ENCODE measurements around the gene TADA1.
"Not testable (repeated sequence)": the region's sequence is repeated elsewhere in the genome, so short reads cannot be mapped to it uniquely, and the experiment has no call there.

TADA1 gene

DNA sequence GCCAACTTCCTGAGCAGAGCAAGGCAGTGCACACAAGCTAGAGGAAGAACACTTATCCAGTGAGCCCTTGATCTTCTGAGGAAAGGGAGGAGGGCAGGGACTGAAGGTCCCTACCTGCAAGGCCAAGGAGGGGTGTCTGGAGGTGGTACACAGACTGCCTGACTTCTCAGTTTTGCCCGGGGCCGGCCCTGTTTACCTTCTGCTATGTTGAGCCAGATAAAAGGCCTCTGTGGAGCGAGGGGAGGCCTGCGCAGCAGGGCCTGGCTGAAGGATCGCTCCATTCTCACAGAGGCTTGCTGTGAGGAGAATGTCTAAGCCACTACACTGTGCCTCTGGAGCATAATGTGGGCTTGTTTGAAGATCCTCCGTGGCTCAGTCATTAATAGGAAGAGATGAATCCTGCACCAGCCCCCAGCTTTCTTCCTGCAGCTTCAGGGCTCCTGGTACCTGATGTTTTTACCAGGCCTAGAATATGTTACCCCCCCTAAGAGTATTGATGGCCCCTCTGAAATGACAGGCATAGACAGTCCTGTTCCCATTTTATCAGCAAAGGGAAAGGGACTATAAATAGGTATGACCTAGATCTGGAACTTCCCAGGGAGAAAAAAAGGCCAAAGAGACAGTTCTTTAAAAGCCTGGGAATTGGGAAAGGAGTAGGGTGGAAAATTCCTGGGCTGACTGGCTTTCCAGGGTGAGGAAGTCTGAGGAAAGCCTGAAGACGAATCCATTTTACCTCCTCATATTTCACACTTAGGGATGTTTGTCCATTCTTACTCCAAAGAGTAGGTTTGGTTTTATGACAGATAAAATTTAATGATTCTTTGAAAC lies 32.1 kb downstream of the TADA1 start:
- TF ChIP-seq, protein P1, sequence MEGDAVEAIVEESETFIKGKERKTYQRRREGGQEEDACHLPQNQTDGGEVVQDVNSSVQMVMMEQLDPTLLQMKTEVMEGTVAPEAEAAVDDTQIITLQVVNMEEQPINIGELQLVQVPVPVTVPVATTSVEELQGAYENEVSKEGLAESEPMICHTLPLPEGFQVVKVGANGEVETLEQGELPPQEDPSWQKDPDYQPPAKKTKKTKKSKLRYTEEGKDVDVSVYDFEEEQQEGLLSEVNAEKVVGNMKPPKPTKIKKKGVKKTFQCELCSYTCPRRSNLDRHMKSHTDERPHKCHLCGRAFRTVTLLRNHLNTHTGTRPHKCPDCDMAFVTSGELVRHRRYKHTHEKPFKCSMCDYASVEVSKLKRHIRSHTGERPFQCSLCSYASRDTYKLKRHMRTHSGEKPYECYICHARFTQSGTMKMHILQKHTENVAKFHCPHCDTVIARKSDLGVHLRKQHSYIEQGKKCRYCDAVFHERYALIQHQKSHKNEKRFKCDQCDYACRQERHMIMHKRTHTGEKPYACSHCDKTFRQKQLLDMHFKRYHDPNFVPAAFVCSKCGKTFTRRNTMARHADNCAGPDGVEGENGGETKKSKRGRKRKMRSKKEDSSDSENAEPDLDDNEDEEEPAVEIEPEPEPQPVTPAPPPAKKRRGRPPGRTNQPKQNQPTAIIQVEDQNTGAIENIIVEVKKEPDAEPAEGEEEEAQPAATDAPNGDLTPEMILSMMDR (conservative IDR thresholded peaks at IDR 0.05) = no peak
- no peak overlapping the region for H3K27ac ChIP-seq

DNA sequence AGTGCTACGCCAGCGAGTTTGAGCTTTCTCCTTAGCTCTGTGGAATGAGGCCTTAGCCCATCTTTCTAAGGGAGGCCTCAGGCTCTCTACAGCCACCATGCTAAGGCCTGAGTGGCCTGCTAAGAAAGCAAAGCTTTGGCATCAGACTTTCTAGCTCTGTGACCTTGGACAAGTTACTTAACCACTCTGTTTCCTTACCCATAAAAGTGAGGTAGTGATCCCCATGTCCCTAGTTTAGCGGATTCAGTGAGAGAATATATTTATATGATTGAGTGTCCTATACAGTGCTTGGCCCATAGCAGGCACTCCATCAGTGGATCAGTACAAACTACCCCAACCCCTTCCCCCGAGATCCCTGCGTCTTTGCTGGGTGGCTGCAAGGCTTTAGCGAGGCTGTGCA lies 32.7 kb downstream of the TADA1 start:
- no peak overlapping the region for H3K27ac ChIP-seq
- TF ChIP-seq, protein P1 (conservative IDR thresholded peaks at IDR 0.05) = no peak

DNA sequence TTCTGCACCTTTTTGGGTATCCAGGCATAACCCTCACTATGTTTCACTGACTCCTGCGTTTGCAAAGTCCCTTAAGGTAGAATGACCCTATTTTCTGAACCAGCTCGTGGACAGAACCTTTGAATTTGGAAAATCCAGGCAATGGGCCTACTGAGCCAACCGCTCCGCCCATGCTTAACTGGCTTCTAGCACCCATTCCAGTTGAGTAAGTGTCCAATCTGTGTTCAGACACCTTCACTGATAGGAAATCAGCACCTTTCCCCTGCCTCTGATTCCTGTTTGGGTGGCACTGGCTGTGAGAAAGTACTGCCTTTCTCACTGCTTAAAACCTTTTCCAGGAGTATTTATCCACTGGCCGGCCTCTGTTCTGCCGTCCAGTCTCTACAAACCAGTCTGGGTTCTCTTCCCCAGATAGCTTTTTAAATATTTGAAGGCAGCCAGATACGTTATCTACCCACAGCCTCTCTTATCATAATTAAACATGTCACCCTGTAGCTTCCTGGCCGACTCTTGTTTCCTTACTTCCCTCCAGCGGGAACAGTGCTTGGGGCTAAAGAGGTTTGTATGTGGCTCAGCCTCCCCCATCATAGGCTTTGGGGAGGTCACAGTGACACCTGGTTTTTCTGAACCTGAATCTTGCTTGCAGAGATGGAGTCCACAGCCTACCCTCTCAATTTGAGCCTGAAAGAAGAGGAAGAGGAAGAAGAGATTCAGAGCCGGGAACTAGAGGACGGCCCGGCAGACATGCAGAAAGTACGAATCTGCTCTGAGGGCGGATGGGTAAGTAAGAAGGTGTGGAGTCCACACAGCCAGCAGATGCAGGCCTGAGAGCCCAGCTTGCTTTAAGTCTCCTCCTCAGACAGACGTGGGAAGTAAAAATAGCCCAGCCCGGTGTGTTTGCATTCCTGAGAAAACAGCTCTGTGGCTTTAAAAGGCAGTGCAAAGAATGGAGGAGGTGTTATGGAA lies 35.5 kb downstream of the TADA1 start:
- peak overlapping the region; percentile 88 for H3K27ac ChIP-seq
- TF ChIP-seq, protein P1 (conservative IDR thresholded peaks at IDR 0.05) = no peak

DNA sequence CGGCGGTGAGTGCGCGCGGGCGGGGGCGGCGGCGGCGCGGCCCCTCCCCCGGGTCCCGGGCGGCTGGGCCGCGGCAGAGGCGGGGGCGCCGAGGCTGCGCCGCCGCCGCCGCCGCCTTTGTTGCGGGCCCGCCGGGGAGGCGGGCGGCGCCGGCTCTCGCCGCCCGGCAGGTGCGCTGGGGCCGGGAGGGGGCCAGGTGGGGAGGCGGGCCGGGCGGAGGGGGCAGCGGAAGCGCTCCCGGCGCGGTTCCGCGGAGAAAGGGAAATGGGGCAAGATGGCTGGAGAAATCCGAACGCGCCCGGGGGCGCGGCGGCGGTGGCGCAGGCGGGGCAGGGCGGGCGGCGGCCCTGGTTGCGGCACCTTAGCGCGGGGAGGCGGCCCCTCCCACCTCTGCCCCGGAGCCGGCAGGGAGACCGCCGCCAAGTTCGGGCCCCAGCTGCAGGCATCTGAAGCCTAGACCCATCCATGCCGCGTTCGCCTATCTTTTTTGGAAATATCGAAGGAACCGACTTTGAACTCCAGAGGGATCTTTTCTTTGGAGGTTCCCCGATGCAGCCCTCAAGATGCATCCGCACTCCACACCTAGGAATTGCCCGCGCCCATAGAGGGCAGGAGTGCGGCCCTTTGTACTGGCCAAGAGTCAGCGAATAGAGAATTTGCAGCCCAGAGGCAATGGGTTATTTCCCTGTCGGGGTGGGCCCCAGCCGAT lies 36.3 kb downstream of the TADA1 start:
- H3K27ac ChIP-seq = peak overlapping the region; percentile 88
- TF ChIP-seq, protein P1 (conservative IDR thresholded peaks at IDR 0.05) = peak; percentile 53

DNA sequence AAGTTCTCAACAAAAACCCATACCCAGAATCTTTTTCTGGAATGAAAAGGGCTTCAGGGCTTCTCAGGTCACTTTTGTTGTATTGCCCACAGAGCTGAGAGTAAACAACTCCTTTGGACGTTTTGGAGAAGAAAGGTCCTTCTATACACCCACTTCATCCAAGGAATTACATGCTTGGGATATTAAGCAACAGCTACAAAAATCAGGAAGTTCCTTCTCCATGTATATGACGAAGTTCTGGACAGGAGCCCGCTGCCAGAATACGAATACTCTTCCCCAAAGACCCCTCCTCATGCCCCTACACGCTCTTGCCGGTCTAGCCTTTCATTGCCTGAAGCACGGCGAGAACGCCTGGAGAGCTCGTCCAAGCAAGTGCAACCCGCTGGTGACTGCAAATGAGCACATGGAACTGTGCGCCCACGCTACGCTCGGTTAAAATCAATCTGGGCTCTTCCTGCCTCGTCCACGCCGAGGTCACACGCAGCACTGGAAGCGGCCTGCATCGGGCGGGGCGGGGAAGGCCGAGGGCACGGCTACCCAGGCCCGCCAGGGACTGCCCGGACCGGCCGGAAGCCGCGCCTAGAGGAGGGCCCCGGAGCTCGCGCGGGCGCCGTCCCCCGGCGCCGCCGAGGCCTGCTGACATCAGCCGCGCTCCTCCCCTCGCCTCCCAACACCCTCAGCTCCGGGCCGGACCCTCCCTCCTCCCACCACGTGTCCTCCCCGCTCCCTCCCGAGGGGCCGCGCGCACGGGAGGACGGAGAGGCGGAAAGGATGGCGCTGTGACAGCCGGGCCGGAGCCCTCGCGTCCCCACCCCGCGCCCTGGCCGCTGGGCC lies 37.1 kb downstream of the TADA1 start, which contains the start of gene POGK:
TSS of gene POGK (plus strand) at position 710 of the 834 bp plus-strand sequence. CDS start 1,482 bp downstream, outside the sequence.
- peak within 1 kb of the TSS; percentile 88 for H3K27ac ChIP-seq
- TF ChIP-seq, protein P1 (conservative IDR thresholded peaks at IDR 0.05) = no peak

DNA sequence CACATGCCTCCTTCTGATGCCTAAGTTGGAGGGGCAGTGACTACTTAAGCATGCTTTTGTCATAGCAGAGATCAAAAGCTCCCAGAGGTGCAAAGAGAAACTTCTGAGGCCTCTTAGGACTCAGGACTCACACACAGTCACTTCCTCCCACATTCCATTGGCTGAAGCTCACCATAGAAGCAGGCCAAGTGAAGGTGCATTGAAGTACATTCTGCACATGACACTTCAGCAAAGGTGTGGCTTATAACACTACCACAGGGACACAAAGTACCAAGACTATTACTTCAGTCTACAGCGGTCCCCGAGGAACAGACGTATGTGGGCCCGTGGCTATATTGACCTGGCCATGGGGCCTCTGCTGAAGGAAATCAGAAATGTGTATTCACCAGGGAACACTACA lies 39.3 kb downstream of the TADA1 start:
- TF ChIP-seq, protein P1 (conservative IDR thresholded peaks at IDR 0.05) = no peak
- no peak overlapping the region for H3K27ac ChIP-seq

DNA sequence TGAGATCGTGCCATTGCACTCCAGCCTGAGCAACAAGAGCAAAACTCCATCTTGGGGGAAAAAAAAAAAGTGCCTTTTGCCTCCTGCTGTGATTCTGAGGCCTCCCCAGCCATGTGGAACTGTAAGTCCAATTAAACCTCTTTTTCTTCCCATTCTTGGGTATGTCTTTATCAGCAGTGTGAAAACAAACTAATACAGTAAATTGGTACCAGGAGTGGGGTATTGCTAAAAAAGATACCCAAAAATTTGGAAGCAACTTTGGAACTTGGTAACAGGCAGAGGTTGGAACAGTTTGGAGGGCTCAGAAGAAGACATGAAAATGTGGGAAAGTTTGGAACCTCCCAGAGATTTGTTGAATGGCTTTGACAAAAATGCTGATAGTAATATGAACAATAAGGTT lies 46.3 kb downstream of the TADA1 start:
- H3K27ac ChIP-seq = not testable (repeated sequence)

Measured in VCaP (cell line).